Osteocyte (in vitro differentiated cells): Measurements from ENCODE around the gene APPL1. TPM values are rescaled to one million over a fixed set of nuclear protein-coding genes. Genes with fewer than 3 reads are reported as not detected.
A peak's percentile ranks its signal among the peaks of the same experiment; 100 is the strongest.

Experiments used
- DNase-seq: peaks from one replicate; pipeline ENCODE4 v3.0.0; 2021; ENCODE audit warnings: mixed read lengths; ENCODE audit not compliant: unreplicated experiment; ENCODE audit errors: extremely low spot score
- H3K27ac Mint-ChIP-seq: one replicate; pipeline ENCODE4 v1.8.0; 2021; ENCODE audit warnings: mild to moderate bottlenecking, mixed read lengths; ENCODE audit not compliant: unreplicated experiment
- H3K27me3 Mint-ChIP-seq: one replicate; pipeline ENCODE4 v1.8.0; 2021; ENCODE audit warnings: mixed read lengths; ENCODE audit not compliant: unreplicated experiment
- H3K36me3 Mint-ChIP-seq: one replicate; pipeline ENCODE4 v1.8.0; 2021; ENCODE audit warnings: mixed read lengths; ENCODE audit not compliant: unreplicated experiment
- H3K4me1 Mint-ChIP-seq: one replicate; pipeline ENCODE4 v1.8.0; 2021; ENCODE audit warnings: mixed read lengths; ENCODE audit not compliant: unreplicated experiment
- H3K4me3 Mint-ChIP-seq: one replicate; pipeline ENCODE4 v1.8.0; 2021; ENCODE audit warnings: mild to moderate bottlenecking, moderate library complexity, mixed read lengths; ENCODE audit not compliant: unreplicated experiment
- H3K9me3 Mint-ChIP-seq: one replicate; pipeline ENCODE4 v1.8.0; 2021; ENCODE audit warnings: mixed read lengths; ENCODE audit not compliant: unreplicated experiment
- total RNA-seq: library from RNA; stranded (reverse); gene quantifications from 2 replicates; pipeline ENCODE4 v1.2.1, GENCODE V29; 2021
- TF ChIP-seq, protein P1 (sequence below): fragments of 200-600 bp; sonication (generic); IDR thresholded peaks from 2 replicates; pipeline ENCODE4 v1.5.0; 2021; ENCODE audit warnings: antibody characterized with exemption, mild to moderate bottlenecking, moderate library complexity

Gene APPL1
- total RNA-seq, 1 donor from 2014 or later = 36.2 TPM

DNA sequence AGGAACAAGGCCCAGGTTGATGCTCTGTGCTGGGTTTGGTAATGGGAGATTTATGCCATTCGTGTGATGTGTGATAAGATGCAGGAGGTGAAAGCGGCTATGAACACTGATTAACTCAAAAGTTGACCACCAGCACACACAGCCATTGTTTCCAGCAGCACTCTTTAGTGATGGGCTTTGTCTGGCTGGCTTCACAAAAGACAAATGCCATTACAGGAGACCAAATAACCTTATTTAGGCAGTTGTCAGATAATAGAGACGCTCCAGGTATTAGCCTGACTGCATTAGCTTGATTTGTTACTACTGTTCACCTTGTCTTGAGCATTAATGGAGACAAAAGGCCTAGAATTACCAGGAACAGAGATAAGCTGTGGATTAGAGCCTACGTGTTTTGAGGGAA, 32.9 kb upstream of the APPL1 start:
- TF ChIP-seq, protein P1, sequence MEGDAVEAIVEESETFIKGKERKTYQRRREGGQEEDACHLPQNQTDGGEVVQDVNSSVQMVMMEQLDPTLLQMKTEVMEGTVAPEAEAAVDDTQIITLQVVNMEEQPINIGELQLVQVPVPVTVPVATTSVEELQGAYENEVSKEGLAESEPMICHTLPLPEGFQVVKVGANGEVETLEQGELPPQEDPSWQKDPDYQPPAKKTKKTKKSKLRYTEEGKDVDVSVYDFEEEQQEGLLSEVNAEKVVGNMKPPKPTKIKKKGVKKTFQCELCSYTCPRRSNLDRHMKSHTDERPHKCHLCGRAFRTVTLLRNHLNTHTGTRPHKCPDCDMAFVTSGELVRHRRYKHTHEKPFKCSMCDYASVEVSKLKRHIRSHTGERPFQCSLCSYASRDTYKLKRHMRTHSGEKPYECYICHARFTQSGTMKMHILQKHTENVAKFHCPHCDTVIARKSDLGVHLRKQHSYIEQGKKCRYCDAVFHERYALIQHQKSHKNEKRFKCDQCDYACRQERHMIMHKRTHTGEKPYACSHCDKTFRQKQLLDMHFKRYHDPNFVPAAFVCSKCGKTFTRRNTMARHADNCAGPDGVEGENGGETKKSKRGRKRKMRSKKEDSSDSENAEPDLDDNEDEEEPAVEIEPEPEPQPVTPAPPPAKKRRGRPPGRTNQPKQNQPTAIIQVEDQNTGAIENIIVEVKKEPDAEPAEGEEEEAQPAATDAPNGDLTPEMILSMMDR = no peak
- Mint-ChIP-seq H3K36me3 (no peaks in the 10 kb centered on the region), H3K27me3 (peaks cover 15% of the 10 kb centered on the region), H3K27ac (no peak overlapping the region), H3K4me3 (no peak overlapping the region), H3K9me3 (no peaks in the 10 kb centered on the region), H3K4me1 (peaks cover 5% of the 10 kb centered on the region)
- DNase-seq = no peak

DNA sequence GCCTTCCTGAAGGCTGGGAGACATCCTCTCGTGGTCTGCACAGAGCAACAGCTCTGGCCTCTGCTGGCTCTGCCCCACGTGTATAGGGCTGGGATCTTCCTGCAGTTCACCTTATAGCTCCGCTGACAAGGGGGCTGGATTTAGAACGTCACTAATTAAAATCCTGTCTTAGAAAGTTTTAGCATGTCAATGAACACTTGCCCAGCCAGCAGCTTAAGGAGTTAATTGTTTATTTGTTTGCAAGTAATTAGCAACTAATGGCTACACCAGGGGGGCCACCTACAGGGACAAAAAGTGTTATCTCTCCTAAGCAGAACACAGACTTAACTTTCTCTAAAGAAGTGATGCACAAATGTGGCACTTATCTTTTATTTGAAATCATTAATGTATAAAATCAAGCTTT, 27.6 kb upstream of the APPL1 start, which contains the start of gene HESX1:
Gene HESX1, minus strand, starts transcription at position 84 of the 403 bp plus-strand sequence. Its CDS starts 60 bp downstream, at position 24.
- no peak within 1 kb of the TSS for H3K4me3 Mint-ChIP-seq
- H3K27me3 Mint-ChIP-seq = no peaks in the 10 kb centered on the region
- H3K27ac Mint-ChIP-seq = no peak within 1 kb of the TSS
- no peaks in the 10 kb centered on the region for H3K36me3 Mint-ChIP-seq
- no peaks in the 10 kb centered on the region for H3K9me3 Mint-ChIP-seq
- TF ChIP-seq, protein P1 = no peak
- DNase-seq = no peak
- peaks cover 5% of the 10 kb centered on the region for H3K4me1 Mint-ChIP-seq

DNA sequence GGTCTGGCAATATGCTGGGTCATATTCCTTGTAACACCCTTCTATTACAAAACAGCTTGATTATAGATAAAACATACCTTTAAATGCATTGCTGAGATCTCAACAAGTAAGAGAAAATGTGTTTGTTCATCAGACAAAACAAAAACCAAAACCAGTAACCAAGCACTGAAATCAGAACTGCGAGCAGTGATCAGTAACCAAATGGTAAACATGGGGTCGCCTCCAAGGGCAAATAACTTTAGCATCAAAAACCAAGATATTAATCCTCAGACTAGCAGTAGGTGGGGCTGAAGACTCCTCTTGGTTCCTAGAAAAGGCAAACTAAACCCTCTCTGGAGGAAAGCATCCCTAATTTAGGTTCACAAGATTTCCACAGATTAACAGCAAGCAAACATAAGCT, 21.1 kb upstream of the APPL1 start:
- Mint-ChIP-seq H3K27me3 (no peaks in the 10 kb centered on the region), H3K9me3 (no peaks in the 10 kb centered on the region), H3K36me3 (no peaks in the 10 kb centered on the region), H3K4me3 (no peak overlapping the region), H3K4me1 (no peaks in the 10 kb centered on the region), H3K27ac (no peak overlapping the region)
- DNase-seq = no peak
- TF ChIP-seq, protein P1 = no peak

GRCh38 chr3:57221883-57222282, 5.6 kb upstream of the APPL1 start:
- H3K27ac Mint-ChIP-seq = no peak overlapping the region
- no peak overlapping the region for H3K4me3 Mint-ChIP-seq
- TF ChIP-seq, protein P1 = peak; percentile 60
- no peaks in the 10 kb centered on the region for H3K36me3 Mint-ChIP-seq
- DNase-seq = no peak
- peaks cover 10% of the 10 kb centered on the region for H3K4me1 Mint-ChIP-seq
- H3K27me3 Mint-ChIP-seq = no peaks in the 10 kb centered on the region
- H3K9me3 Mint-ChIP-seq = no peaks in the 10 kb centered on the region

- no peaks in the 10 kb centered on the region for H3K27me3 Mint-ChIP-seq
- no peaks in the 10 kb centered on the region for H3K36me3 Mint-ChIP-seq
- peaks cover 26% of the 10 kb centered on the region for H3K4me1 Mint-ChIP-seq
- H3K9me3 Mint-ChIP-seq = no peaks in the 10 kb centered on the region
- DNase-seq = no peak
- TF ChIP-seq, protein P1 = no peak
- no peak overlapping the region for H3K27ac Mint-ChIP-seq
- H3K4me3 Mint-ChIP-seq = no peak overlapping the region
Observed at GRCh38 chr3:57224856-57225255, 2.7 kb upstream of the APPL1 start.
